ENCODE measurements around the gene ROPN1B.
"Not testable (repeated sequence)": the region's sequence is repeated elsewhere in the genome, so short reads cannot be mapped to it uniquely, and the experiment has no call there.

- TF ChIP-seq POU6F1 (CRISPR knock-in tag; IDR thresholded peaks at IDR 0.05; ENCODE audit: borderline replicate concordance, low read depth); ZFP3 (CRISPR knock-in tag; IDR thresholded peaks at IDR 0.05); ARNTL (CRISPR knock-in tag; IDR thresholded peaks at IDR 0.05; ENCODE audit: borderline replicate concordance, low read depth); CSDC2 (CRISPR knock-in tag; IDR thresholded peaks at IDR 0.05); RARB (CRISPR knock-in tag; IDR thresholded peaks at IDR 0.05); TSHZ2 (CRISPR knock-in tag; IDR thresholded peaks at IDR 0.05): not testable (repeated sequence)
These were observed 45.5 kb upstream of the ROPN1B start for GRCh38 chr3:125923324-125924115.

All from SK-N-SH treated with all-trans-retinoic acid at 6 μM for 48 hours (cell line).